Measurements from ENCODE around the gene SCFD1.

- TF ChIP-seq CTCF (IDR thresholded peaks at IDR 0.05) (no peak), POLR2AphosphoS5 (IDR thresholded peaks at IDR 0.05) (no peak), POLR2A (IDR thresholded peaks at IDR 0.05) (no peak)
Measured at GRCh38 chr14:30651937-30652336, 29.8 kb downstream of the SCFD1 start.

Measured in upper lobe of left lung (tissue), 4 donors.